ENCODE measurements around the gene NEURL1. TPM values are rescaled to one million over a fixed set of nuclear protein-coding genes. Genes with fewer than 3 reads are reported as not detected.

Gene NEURL1, protein sequence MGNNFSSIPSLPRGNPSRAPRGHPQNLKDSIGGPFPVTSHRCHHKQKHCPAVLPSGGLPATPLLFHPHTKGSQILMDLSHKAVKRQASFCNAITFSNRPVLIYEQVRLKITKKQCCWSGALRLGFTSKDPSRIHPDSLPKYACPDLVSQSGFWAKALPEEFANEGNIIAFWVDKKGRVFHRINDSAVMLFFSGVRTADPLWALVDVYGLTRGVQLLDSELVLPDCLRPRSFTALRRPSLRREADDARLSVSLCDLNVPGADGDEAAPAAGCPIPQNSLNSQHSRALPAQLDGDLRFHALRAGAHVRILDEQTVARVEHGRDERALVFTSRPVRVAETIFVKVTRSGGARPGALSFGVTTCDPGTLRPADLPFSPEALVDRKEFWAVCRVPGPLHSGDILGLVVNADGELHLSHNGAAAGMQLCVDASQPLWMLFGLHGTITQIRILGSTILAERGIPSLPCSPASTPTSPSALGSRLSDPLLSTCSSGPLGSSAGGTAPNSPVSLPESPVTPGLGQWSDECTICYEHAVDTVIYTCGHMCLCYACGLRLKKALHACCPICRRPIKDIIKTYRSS
- total RNA-seq, result 1.3 and 2.1 TPM in 2 replicates

GRCh38 chr10:103493362-103493915 is at the start of gene NEURL1:
Gene NEURL1, plus strand, starts transcription at chr10:103493705. Its CDS starts 683 bp downstream, at chr10:103494388.
- TF ChIP-seq, protein P1, sequence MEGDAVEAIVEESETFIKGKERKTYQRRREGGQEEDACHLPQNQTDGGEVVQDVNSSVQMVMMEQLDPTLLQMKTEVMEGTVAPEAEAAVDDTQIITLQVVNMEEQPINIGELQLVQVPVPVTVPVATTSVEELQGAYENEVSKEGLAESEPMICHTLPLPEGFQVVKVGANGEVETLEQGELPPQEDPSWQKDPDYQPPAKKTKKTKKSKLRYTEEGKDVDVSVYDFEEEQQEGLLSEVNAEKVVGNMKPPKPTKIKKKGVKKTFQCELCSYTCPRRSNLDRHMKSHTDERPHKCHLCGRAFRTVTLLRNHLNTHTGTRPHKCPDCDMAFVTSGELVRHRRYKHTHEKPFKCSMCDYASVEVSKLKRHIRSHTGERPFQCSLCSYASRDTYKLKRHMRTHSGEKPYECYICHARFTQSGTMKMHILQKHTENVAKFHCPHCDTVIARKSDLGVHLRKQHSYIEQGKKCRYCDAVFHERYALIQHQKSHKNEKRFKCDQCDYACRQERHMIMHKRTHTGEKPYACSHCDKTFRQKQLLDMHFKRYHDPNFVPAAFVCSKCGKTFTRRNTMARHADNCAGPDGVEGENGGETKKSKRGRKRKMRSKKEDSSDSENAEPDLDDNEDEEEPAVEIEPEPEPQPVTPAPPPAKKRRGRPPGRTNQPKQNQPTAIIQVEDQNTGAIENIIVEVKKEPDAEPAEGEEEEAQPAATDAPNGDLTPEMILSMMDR (IDR thresholded peaks at IDR 0.05; ENCODE audit: insufficient read depth, low read length, poor library complexity, severe bottlenecking), result no peak
- DNase-seq (ENCODE audit: low read depth), result no peak
- peak within 1 kb of the TSS; percentile 25 for H3K4me3 ChIP-seq (ENCODE audit: low read depth, low read length)
- H3K27me3 ChIP-seq (ENCODE audit: control insufficient read depth, insufficient read depth, low read length), result peaks cover 30% of the 10 kb centered on the region
- H3K36me3 ChIP-seq (ENCODE audit: control insufficient read depth, insufficient read depth, low read length), result no peaks in the 10 kb centered on the region

GRCh38 chr10:103444478-103444877 is 49.0 kb upstream of the NEURL1 start:
- H3K27me3 ChIP-seq (ENCODE audit: control insufficient read depth, insufficient read depth, low read length), result no peaks in the 10 kb centered on the region
- no peak for DNase-seq (ENCODE audit: low read depth)
- TF ChIP-seq, protein P1 (IDR thresholded peaks at IDR 0.05; ENCODE audit: insufficient read depth, low read length, poor library complexity, severe bottlenecking), result no peak
- H3K4me3 ChIP-seq (ENCODE audit: low read depth, low read length), result no peak overlapping the region
- peaks cover 3% of the 10 kb centered on the region for H3K36me3 ChIP-seq (ENCODE audit: control insufficient read depth, insufficient read depth, low read length)

GRCh38 chr10:103445366-103445765 is 48.1 kb upstream of the NEURL1 start:
- TF ChIP-seq, protein P1 (IDR thresholded peaks at IDR 0.05; ENCODE audit: insufficient read depth, low read length, poor library complexity, severe bottlenecking), result no peak
- no peak for DNase-seq (ENCODE audit: low read depth)
- Histone ChIP-seq H3K27me3 (ENCODE audit: control insufficient read depth, insufficient read depth, low read length) (no peaks in the 10 kb centered on the region), H3K4me3 (ENCODE audit: low read depth, low read length) (no peak overlapping the region), H3K36me3 (ENCODE audit: control insufficient read depth, insufficient read depth, low read length) (peaks cover 3% of the 10 kb centered on the region)

- TF ChIP-seq, protein P1 (IDR thresholded peaks at IDR 0.05; ENCODE audit: insufficient read depth, low read length, poor library complexity, severe bottlenecking), result no peak
Observed at GRCh38 chr10:103445767-103446567, 47.5 kb upstream of the NEURL1 start.

DNA sequence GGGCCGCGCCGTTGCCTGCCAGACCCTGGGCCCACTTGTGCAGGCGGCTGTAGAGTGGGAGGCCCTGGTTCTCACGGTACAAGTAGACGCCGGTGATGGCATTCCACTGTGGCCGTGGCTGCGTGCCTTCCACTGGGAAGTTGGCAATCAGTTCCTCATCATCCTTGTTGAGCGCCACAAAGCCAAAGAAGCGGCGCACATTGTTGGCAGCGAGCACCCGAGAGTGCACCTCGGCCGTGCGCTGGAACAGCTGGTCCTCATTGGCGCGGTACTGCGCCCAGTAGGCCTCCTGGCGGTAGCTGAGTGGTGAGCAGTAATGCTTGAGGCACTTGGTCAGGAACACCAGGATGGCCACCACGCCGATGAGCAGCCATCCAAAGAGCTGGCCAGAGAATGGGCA is 46.3 kb upstream of the NEURL1 start:
- no peak overlapping the region for H3K4me3 ChIP-seq (ENCODE audit: low read depth, low read length)
- no peaks in the 10 kb centered on the region for H3K27me3 ChIP-seq (ENCODE audit: control insufficient read depth, insufficient read depth, low read length)
- TF ChIP-seq, protein P1 (IDR thresholded peaks at IDR 0.05; ENCODE audit: insufficient read depth, low read length, poor library complexity, severe bottlenecking), result no peak
- no peak for DNase-seq (ENCODE audit: low read depth)
- peaks cover 3% of the 10 kb centered on the region for H3K36me3 ChIP-seq (ENCODE audit: control insufficient read depth, insufficient read depth, low read length)

More at GRCh38 chr10:103445767-103446567, 47.5 kb upstream of the NEURL1 start:
- Histone ChIP-seq H3K4me3 (ENCODE audit: low read depth, low read length) (no peak overlapping the region), H3K27me3 (ENCODE audit: control insufficient read depth, insufficient read depth, low read length) (no peaks in the 10 kb centered on the region), H3K36me3 (ENCODE audit: control insufficient read depth, insufficient read depth, low read length) (peaks cover 3% of the 10 kb centered on the region)
- no peak for DNase-seq (ENCODE audit: low read depth)
